AG09309 (cell line): Measurements from ENCODE around the gene KIF1B.
"Not testable (repeated sequence)": the region's sequence is repeated elsewhere in the genome, so short reads cannot be mapped to it uniquely, and the experiment has no call there.

Source experiments
- DNase-seq: peaks from one replicate; pipeline ENCODE4 v3.0.0-alpha.2; 2010; ENCODE audit warnings: low read depth
- H3K4me3 ChIP-seq: 2 replicates; pipeline ENCODE4 v1.5.1; 2011; ENCODE audit warnings: mild to moderate bottlenecking, low read depth, low read length, moderate library complexity; ENCODE audit not compliant: control insufficient read depth
- TF ChIP-seq, protein P1 (sequence below): IDR thresholded peaks from 2 replicates; pipeline ENCODE4 v1.5.1; 2011; ENCODE audit warnings: mild to moderate bottlenecking, low read depth, low read length, inconsistent platforms; ENCODE audit not compliant: insufficient read depth, control insufficient read depth; ENCODE audit errors: missing control alignments

KIF1B gene

DNA sequence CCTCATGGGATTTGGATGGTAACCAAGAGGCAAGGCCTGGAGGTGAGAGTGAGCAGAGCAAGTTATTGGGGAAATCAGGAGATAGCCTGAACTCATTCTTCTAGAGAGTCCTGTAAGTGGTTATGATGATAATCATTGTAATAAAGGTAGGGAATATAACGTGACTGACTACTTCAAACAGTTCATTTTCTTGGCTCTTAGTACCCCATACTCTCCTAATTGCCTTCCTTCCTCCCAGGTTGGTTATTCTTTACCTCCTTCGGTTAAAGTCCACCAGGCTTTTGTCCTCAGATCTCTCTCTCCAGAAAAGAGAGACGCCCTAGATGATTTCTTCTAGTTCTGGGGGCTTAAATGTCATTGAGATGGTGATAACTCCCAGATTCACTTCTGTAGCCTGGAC is 35.3 kb downstream of the KIF1B start:
- H3K4me3 ChIP-seq: no peak overlapping the region
- no peak for DNase-seq
- TF ChIP-seq, protein P1, sequence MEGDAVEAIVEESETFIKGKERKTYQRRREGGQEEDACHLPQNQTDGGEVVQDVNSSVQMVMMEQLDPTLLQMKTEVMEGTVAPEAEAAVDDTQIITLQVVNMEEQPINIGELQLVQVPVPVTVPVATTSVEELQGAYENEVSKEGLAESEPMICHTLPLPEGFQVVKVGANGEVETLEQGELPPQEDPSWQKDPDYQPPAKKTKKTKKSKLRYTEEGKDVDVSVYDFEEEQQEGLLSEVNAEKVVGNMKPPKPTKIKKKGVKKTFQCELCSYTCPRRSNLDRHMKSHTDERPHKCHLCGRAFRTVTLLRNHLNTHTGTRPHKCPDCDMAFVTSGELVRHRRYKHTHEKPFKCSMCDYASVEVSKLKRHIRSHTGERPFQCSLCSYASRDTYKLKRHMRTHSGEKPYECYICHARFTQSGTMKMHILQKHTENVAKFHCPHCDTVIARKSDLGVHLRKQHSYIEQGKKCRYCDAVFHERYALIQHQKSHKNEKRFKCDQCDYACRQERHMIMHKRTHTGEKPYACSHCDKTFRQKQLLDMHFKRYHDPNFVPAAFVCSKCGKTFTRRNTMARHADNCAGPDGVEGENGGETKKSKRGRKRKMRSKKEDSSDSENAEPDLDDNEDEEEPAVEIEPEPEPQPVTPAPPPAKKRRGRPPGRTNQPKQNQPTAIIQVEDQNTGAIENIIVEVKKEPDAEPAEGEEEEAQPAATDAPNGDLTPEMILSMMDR: no peak

DNA sequence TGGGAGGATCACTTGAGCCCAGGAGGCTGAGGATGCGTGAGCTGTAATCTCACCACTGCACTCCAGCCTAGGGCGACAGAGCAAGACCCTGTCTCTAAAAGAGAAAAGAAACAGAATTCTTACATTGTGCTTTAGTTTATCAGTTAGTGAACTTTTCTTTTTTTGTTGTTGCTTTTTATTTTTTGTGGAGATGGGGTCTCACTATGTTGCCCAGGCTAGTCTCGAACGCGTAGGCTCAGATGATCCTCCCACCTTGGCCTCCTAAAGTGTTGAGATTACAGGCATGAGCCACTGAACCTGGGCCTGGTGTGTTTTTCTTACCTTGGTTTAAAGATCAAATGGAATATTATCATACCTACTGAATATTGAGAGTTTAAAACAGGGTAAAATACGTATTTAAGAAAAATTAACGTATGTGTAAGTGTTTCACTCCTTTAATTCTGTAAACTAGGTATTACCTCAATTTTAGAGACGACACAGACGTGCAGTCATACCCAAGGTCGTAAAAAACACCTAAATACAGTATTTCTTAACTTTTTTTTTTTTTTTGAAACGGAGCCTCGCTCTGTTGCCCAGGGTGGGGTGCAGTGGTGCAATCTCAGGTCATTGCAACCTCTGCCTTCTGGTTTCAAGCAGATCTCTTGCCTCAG is 39.6 kb downstream of the KIF1B start:
- TF ChIP-seq, protein P1: no peak
- no peak for DNase-seq
- no peak overlapping the region for H3K4me3 ChIP-seq

DNA sequence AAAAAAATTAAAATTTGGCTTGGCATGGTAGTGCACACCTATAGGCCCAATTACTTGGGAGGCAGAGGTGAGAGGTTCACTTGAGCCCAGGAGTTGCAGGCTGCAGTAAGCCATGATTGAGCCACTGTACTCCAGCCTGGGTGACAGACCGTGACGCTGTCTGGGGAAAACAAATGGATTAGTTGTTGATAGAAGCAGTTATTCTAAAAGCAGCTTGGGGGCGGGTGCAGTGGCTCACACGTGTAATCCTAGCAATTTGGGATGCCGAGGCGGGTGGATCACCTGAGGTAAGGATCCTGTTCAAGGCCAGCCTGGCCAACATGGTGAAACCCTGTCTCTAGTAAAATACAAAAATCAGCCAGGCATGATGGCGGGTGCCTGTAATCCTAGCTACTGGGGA is 40.3 kb downstream of the KIF1B start:
- no peak overlapping the region for H3K4me3 ChIP-seq
- TF ChIP-seq, protein P1: no peak
- no peak for DNase-seq

DNA sequence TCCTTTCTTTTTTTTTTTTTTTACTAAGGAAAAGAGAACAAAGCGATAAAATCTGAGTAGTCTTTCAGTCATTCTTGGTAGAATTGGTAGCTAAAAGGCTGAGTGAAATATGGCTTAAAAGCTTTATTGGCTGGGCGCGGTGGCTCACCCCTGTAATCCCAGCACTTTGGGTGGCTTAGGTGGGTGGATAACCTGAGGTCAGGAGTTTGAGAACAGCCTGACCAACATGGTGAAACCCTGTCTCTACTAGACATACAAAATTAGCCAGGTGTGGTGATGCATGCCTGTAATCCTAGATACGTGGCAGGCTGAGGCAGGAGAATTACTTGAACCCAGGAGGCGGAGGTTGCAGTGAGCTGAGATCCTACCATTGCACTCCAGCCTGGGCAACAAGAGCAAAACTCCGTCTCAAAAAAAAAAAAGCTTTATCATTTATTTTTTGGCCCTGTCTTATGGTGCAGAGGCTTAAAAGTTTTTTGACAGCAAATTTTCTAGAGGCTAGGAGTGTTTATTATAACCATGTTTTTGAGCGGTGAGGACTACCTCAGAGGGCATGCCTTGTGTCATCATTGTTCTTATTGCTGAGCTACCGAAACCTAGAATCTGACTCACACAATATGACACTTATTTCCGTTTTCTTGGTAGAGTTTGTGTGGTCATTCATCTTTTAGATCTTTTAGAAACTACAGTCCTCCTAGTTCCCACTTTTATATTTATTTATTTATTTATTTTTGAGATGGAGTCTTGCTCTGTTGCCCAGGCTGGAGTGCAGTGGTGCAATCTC is 41.1 kb downstream of the KIF1B start:
- not testable (repeated sequence) for H3K4me3 ChIP-seq, DNase-seq

DNA sequence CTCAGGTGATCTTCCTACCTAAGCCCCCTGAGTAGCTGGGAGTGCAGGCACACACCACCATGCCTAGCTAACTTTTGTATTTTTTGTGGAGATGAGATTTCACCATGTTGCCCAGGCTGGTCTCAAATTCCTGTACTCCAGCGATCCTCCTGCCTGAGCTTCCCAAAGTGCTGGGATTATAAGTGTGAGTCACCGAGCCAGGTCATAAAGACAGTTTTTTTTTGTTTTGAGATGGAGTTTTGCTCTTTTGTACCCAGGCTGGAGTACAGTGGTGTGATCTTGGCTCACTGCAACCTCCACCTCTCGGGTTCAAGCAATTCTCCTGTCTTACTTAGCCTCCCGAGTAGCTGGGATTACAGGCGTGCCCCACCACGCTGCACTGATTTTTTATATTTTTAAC is 42.1 kb downstream of the KIF1B start:
- DNase-seq: no peak
- no peak overlapping the region for H3K4me3 ChIP-seq
- TF ChIP-seq, protein P1: no peak

DNA sequence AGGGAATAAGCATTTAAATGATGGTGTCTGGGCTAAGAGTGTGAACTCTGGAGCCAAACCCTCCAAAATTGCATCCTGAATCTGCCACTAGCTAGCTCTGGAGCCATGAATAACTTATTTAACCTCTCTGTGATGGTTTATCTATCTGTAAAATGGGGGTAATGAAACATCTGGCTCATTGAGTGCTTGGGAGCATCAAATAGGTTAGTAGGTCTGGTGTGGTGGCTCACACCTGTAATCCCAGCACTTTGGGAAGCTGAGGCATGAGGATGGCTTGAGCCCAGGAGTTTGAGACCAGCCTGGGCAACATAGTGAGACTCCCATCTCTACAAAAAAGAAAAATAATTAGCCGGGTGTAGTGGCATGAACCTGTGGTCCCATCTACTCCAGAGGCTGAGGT is 42.8 kb downstream of the KIF1B start:
- no peak overlapping the region for H3K4me3 ChIP-seq
- TF ChIP-seq, protein P1: no peak
- DNase-seq: no peak

DNA sequence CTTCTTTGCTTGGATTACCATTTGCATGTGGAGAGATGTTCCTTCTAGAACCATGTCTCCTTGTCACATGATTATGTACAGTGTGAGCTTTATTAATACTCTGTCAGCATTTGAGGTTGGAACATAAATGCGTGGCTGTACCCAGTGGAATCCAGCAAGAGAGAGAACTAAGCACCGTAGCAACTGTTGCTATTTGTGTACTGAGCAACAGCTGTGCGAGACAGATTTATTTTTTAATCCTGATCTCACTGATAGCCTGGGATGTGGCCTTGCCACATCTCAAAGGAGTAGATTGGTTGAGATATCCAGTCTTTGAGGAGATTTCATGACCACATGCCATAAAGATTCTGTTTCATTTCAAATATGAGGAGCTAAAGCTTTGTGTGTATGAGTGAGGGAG is 43.4 kb downstream of the KIF1B start:
- no peak overlapping the region for H3K4me3 ChIP-seq
- peak; percentile 67 for DNase-seq
- TF ChIP-seq, protein P1: no peak
